Activated naive CD8-positive, alpha-beta T cell treated with anti-CD3 and anti-CD28 coated beads, Interleukin-2, amount 50 U/mL, for 16 hours (primary cell): ENCODE measurements around the gene LIF.

Experiments used
- DNase-seq: peaks from one replicate; pipeline ENCODE4 v3.0.0-alpha.2; 2020; ENCODE audit warnings: low read depth, low spot score

LIF gene

GRCh38 chr22:30284666-30285065, 38.1 kb upstream of the LIF start:
- DNase-seq: no peak

- DNase-seq: no peak
These were observed 37.6 kb upstream of the LIF start for GRCh38 chr22:30284172-30284571.

GRCh38 chr22:30283342-30283741, 36.8 kb upstream of the LIF start:
- no peak for DNase-seq

- DNase-seq: no peak
These were observed 36.1 kb upstream of the LIF start for GRCh38 chr22:30282616-30283046.

- DNase-seq: no peak
These were observed 33.9 kb upstream of the LIF start for GRCh38 chr22:30280505-30280904.

- no peak for DNase-seq
These were observed 33.4 kb upstream of the LIF start for GRCh38 chr22:30279932-30280331.

- no peak for DNase-seq
These were observed 32.7 kb upstream of the LIF start for GRCh38 chr22:30279046-30279788.

- no peak for DNase-seq
These were observed 31.2 kb upstream of the LIF start for GRCh38 chr22:30277547-30278344.

GRCh38 chr22:30276039-30276438, 29.5 kb upstream of the LIF start:
- DNase-seq: no peak

- DNase-seq: no peak
These were observed 29.1 kb upstream of the LIF start for GRCh38 chr22:30275625-30276024.

GRCh38 chr22:30274437-30274812, 27.9 kb upstream of the LIF start:
- DNase-seq: no peak

- no peak for DNase-seq
These were observed 27.3 kb upstream of the LIF start for GRCh38 chr22:30273711-30274436.

GRCh38 chr22:30272781-30273601, 26.4 kb upstream of the LIF start:
- DNase-seq: no peak

GRCh38 chr22:30270832-30271231, 24.3 kb upstream of the LIF start:
- DNase-seq: no peak

GRCh38 chr22:30268331-30268730, 21.8 kb upstream of the LIF start:
- no peak for DNase-seq

- DNase-seq: no peak
These were observed 21.1 kb upstream of the LIF start for GRCh38 chr22:30267382-30268302.

GRCh38 chr22:30266445-30267381, 20.2 kb upstream of the LIF start, which contains the start of gene OSM:
TSS of gene OSM (minus strand) at chr22:30266851. CDS start at chr22:30266799, 52 bp downstream.
- no peak for DNase-seq

GRCh38 chr22:30265823-30266444, 19.4 kb upstream of the LIF start:
- peak; percentile 77 for DNase-seq
